ENCODE results near the gene DFFA. TPM values are rescaled to one million over a fixed set of nuclear protein-coding genes. Genes with fewer than 3 reads are reported as not detected.

The DFFA gene
- total and polyA plus RNA-seq, 9 of the 15 experiments (the other 6 are each of a cell fraction or from before 2014, with no cell fraction given): 39.6 to 74.8 (median 59.2) TPM

- TF ChIP-seq ZNF639 (CRISPR knock-in tag; conservative IDR thresholded peaks at IDR 0.05 in 1 of 2, IDR thresholded peaks at IDR 0.05 in 1 of 2) (no peak), THRAP3 (IDR thresholded peaks at IDR 0.05; ENCODE audit: borderline replicate concordance) (no peak)
These were observed 46.7 kb upstream of the DFFA start (continued) for GRCh38 chr1:10519016-10519417.

- ChIA-PET POLR2A (interaction anchor here (0.5 kb wide), 1 partner anchor 9 kb away, joined by 3 read pairs; no protein-coding TSS in a partner anchor), CTCF (ENCODE audit: low intra/inter-chr PET ratio) (interaction anchor here (1.4 kb wide), 1 partner anchor 350 kb away, joined by 6 read pairs; no protein-coding TSS in a partner anchor)
- Histone ChIP-seq H3K27me3 (ENCODE audit: control insufficient read depth in 2 of 2, insufficient read depth in 2 of 2, low read length in 2 of 2) (no peaks in the 10 kb centered on the region), H3K4me3 (no peak overlapping the region), H3K9ac (ENCODE audit: insufficient read depth in 1 of 2, low read depth in 2 of 2, low read length in 2 of 2) (no peak overlapping the region), H3K4me2 (ENCODE audit: insufficient read depth, low read length) (no peak overlapping the region), H3K4me1 (replicated peaks in 1 of 2; ENCODE audit: control insufficient read depth in 2 of 2, insufficient read depth in 2 of 2, low read length in 2 of 2) (peaks cover 4 to 11% of the 10 kb centered on the region in 2 experiments; a peak in 3 of 5 replicates), H3K9me3 (replicated peaks; ENCODE audit: control insufficient read depth, insufficient read depth, low read depth, low read length) (no peaks in the 10 kb centered on the region), H3K27ac (ENCODE audit: extremely low read depth, low read depth, low read length) (no peak overlapping the region), H3K9me1 (ENCODE audit: control insufficient read depth, insufficient read depth, low read length) (peaks cover 3% of the 10 kb centered on the region), H3K79me2 (ENCODE audit: control insufficient read depth, insufficient read depth, low read length) (peaks cover 79% of the 10 kb centered on the region), H3K36me3 (ENCODE audit: control insufficient read depth, insufficient read depth, low read length) (peaks cover 33% of the 10 kb centered on the region), H2AFZ (ENCODE audit: low read depth, low read length) (no peak overlapping the region), H4K20me1 (replicated peaks; ENCODE audit: control insufficient read depth, insufficient read depth, low read length) (peaks cover 47% of the 10 kb centered on the region)
- intact Hi-C loops (cut with micrococcal nuclease) (loop anchor here (10.0 kb wide), 1 partner anchor 427 kb away; no protein-coding TSS in a partner anchor), in situ Hi-C loops (cut with MboI) (no loop called here)
- ATAC-seq (no peak), FAIRE-seq (no peak), DNase-seq (ENCODE audit: extremely low read depth in 1 of 4, low spot score in 3 of 4) (no peak)
- WGBS (ENCODE audit: insufficient coverage, low coverage, missing lambda C conversion rate): 87% methylated on average over 2 of the region's 2 CpGs
- no TSS peak for BruUV-seq (replicated peaks)
- no peak for TF ChIP-seq TSHZ1 (CRISPR knock-in tag; IDR thresholded peaks at IDR 0.05)
- no peak for TF ChIP-seq ZBTB17 (CRISPR knock-in tag; IDR thresholded peaks at IDR 0.05)
- no peak for TF ChIP-seq ZKSCAN8 (CRISPR knock-in tag; IDR thresholded peaks at IDR 0.05)
- TF ChIP-seq POLR2B (IDR thresholded peaks at IDR 0.05; ENCODE audit: low read depth, partially characterized antibody): no peak
- no peak for TF ChIP-seq ZNF592 (IDR thresholded peaks at IDR 0.05)
- no peak for TF ChIP-seq SNAPC5 (CRISPR knock-in tag; IDR thresholded peaks at IDR 0.05)
- TF ChIP-seq ZNF395 (CRISPR knock-in tag; IDR thresholded peaks at IDR 0.05): no peak
These were observed 45.3 kb upstream of the DFFA start for GRCh38 chr1:10517677-10517982.

Data from K562 (cell line).